ENCODE results near the gene SMC4.
A peak's percentile ranks its signal among the peaks of the same experiment; 100 is the strongest.

The SMC4 gene

DNA sequence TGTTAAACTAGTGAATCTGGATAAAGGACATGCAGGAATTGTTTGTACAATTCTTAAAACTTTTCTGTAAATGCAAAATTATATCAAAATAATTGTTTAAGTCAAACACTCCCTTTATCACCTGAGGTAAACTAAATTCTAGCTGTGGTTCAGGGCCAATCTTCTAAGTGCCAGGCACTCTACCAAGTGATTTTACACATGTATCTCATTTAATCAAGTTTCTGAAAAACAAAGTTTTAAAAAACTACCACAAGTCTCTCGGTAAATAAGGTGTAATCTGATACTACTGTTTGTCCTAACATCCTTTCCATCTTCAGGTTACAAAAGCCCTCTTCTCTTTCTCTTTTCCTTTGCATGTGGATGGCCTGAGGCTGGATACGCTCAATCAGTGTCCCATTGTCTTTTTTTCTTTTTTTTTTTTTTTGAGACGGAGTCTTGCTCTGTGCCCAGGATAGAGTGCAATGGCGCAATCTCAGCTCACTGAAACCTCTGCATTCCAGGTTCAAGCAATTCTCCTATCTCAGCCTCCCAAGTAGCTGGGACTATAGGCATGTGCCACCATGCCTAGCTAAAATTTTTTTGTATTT lies 19.7 kb upstream of the SMC4 start:
- Mint-ChIP-seq H3K9me3 (no peaks in the 10 kb centered on the region), H3K4me1 (ENCODE audit: low read depth) (no peaks in the 10 kb centered on the region), H3K36me3 (ENCODE audit: low read depth) (peaks cover 13% of the 10 kb centered on the region)

DNA sequence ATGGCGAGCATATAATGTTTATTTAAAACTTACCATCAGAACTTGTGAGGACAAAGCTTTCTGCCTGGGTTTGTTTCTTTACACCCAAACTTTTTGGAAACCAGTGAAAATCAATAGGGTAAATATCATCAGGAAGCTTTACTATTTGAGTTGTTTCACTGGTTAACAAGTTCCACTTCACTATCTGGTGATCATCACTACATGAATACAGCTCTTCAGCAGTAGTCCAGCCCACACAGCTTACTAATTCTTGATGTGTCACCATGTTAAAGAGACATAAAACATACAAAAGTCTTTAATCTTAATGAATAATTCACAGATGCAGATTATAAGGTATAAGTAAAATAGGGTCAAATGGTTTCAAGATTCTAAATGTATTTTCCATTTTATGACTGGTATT lies 18.0 kb upstream of the SMC4 start:
- Mint-ChIP-seq H3K4me1 (ENCODE audit: low read depth) (no peaks in the 10 kb centered on the region), H3K27me3 (ENCODE audit: low read depth) (no peaks in the 10 kb centered on the region), H3K4me3 (no peak overlapping the region), H3K36me3 (ENCODE audit: low read depth) (peaks cover 10% of the 10 kb centered on the region), H3K27ac (no peak overlapping the region), H3K9me3 (no peaks in the 10 kb centered on the region)

More for the DNA sequence above, 19.7 kb upstream of the SMC4 start:
- H3K4me3 Mint-ChIP-seq: no peak overlapping the region
- no peak overlapping the region for H3K27ac Mint-ChIP-seq
- no peaks in the 10 kb centered on the region for H3K27me3 Mint-ChIP-seq (ENCODE audit: low read depth)

DNA sequence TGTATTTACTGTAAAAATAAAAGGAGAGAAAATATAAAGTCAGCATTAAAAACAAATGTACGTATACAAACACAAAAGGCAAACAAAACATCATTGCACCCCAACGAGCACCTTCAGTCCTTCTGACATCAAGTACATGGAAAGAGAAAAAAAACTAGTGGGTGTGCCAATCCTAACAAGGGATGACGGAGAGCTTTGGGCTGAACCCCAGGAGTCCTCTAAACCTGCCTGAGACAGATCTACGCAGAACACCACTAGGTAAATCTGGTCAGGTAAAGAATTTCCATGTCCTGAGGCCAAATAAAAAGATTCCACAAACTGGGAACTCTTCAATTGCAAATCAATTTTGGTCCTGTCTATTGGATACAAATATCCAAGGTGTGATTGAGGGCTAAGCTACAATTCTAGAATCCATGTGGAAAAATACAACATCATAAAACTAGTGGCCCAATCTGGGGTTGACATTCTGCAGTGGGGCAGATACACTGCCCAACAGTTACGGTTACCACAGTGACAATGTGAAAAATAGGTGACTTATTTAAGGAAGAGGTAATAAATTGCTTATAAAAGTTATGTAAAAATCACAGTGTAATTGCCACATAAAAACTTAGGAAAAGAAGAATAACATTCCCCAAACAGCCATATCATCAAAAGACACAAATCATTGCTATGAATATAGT lies 14.7 kb upstream of the SMC4 start:
- Mint-ChIP-seq H3K4me3 (no peak overlapping the region), H3K9me3 (no peaks in the 10 kb centered on the region), H3K27me3 (ENCODE audit: low read depth) (no peaks in the 10 kb centered on the region), H3K36me3 (ENCODE audit: low read depth) (peaks cover 7% of the 10 kb centered on the region), H3K4me1 (ENCODE audit: low read depth) (no peaks in the 10 kb centered on the region), H3K27ac (no peak overlapping the region)

DNA sequence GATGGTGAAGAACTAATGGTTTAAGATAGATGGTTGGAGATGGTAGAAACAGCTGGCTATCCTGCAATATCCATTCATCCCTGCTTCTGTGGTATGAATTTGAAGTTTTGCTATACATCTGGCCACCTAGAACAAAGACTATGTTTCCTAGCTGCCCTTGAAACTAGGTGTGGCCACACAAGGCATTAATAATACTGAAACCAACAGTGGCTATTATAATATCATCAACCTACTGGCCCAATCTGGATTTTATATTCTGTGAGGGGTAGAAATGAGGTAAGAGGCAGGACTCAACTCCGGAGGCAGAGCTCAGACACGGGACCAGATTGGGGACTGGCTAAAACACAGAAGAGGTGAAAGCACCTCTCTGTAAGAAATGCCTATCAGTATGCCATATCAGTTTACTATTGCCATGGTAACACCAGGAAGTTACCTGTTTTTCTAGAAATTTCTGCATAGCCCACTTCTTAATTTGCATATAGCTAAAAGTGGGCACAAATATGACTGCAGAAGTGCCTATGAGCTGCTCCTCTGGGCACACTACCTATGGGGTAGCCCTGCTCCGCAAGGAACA lies 8.8 kb upstream of the SMC4 start:
- peaks cover 12% of the 10 kb centered on the region for H3K4me1 Mint-ChIP-seq (ENCODE audit: low read depth)
- H3K9me3 Mint-ChIP-seq: no peaks in the 10 kb centered on the region
- H3K27me3 Mint-ChIP-seq (ENCODE audit: low read depth): no peaks in the 10 kb centered on the region

DNA sequence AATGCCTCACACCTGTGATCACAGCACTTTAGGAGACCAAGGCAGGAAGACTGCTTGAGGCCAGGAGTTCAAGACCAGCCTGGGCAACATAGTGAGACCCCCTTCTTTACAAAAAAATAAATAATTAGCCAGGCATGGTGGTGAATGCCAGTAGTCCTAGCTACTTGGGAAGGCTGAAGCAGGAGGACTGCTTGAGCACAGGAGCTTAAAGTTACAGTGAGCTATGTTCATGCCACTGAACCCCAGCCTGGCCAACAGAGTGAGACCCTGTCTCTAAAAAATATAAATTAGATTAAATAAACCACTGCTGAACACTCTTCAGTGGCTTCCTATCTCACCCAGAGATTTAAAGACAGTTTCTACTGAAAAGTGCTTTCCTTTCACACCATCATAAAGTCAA lies 6.7 kb upstream of the SMC4 start:
- Mint-ChIP-seq H3K4me1 (ENCODE audit: low read depth) (peaks cover 17% of the 10 kb centered on the region), H3K27me3 (ENCODE audit: low read depth) (no peaks in the 10 kb centered on the region), H3K36me3 (ENCODE audit: low read depth) (peaks cover 8% of the 10 kb centered on the region), H3K4me3 (no peak overlapping the region), H3K27ac (no peak overlapping the region), H3K9me3 (no peaks in the 10 kb centered on the region)

More for the DNA sequence above, 8.8 kb upstream of the SMC4 start:
- H3K27ac Mint-ChIP-seq: no peak overlapping the region
- H3K36me3 Mint-ChIP-seq (ENCODE audit: low read depth): peaks cover 8% of the 10 kb centered on the region
- no peak overlapping the region for H3K4me3 Mint-ChIP-seq

DNA sequence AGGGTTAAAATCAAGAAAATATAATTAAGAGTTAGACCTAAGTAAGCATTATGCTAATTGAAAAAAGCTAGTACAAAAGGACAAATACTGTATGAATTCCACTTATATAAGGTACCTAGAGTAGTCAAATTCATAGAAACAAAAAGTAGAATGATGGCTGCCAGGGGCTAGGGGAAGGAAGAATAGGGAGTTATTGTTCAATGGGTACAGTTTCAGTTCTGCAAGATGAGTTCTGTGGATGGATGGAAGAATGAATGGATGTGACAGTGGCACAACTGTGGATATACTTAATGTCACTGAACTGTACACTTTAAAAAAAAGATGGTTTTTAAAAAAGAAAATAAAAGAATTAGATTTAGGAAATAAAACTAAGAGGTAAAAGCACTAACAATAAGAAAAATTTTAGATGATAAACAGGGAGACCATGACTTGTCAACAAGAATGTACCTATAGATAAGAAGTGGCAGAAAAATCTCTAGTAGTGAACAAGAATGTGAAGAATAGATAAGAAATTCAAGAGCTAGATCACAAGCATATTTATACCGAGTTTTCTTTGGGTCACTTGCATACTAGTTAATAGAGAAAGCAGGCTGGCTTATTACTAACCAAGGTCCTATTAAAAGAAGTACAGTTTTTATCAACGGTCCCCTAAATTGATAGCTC lies 6.0 kb upstream of the SMC4 start:
- no peak overlapping the region for H3K4me3 Mint-ChIP-seq
- peaks cover 22% of the 10 kb centered on the region for H3K4me1 Mint-ChIP-seq (ENCODE audit: low read depth)
- no peaks in the 10 kb centered on the region for H3K9me3 Mint-ChIP-seq
- no peak overlapping the region for H3K27ac Mint-ChIP-seq
- H3K27me3 Mint-ChIP-seq (ENCODE audit: low read depth): no peaks in the 10 kb centered on the region
- peaks cover 8% of the 10 kb centered on the region for H3K36me3 Mint-ChIP-seq (ENCODE audit: low read depth)

DNA sequence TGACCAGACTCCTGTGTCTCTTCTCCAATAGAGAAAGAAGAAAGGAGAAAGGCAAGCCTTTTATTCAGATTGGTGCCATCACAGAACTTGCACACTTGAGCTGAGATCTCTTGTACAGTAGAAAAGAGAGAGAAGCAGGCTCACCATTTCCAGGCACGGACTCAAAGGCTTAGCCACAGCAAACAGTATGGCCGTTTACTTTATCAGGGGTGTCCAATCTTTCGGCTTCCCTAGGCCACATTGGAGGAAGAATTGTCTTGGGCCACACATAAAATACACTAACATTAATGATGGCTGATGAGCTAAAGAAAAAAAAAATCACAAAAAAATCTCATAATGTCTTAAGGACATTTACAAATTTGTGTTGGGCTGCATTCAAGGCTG lies 5.4 kb upstream of the SMC4 start:
- Mint-ChIP-seq H3K27ac (no peak overlapping the region), H3K9me3 (no peaks in the 10 kb centered on the region), H3K4me3 (no peak overlapping the region), H3K4me1 (ENCODE audit: low read depth) (peaks cover 26% of the 10 kb centered on the region), H3K27me3 (ENCODE audit: low read depth) (no peaks in the 10 kb centered on the region), H3K36me3 (ENCODE audit: low read depth) (peaks cover 9% of the 10 kb centered on the region)

DNA sequence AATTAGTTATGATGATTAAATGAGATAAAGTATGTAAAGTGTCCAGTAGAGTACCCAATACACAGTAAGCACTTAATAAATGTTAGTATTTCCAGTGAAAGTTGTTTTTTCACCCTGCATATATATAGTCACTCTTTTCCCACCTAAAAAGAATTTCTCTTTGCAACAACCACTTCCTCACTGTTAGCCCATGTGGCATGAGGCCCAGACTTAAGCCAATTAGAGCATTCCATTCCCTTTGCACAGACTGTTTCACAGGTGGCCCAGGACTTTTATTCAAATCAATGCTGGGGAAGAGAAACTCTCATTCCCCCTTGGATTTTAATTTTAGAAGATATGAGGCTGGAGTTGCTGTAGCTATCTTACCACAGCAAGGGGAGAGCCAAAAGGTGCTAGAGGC lies 4.2 kb upstream of the SMC4 start:
- no peak overlapping the region for H3K4me3 Mint-ChIP-seq
- H3K27me3 Mint-ChIP-seq (ENCODE audit: low read depth): peaks cover 4% of the 10 kb centered on the region
- H3K9me3 Mint-ChIP-seq: no peaks in the 10 kb centered on the region
- H3K27ac Mint-ChIP-seq: no peak overlapping the region
- H3K4me1 Mint-ChIP-seq (ENCODE audit: low read depth): peaks cover 31% of the 10 kb centered on the region
- H3K36me3 Mint-ChIP-seq (ENCODE audit: low read depth): peaks cover 14% of the 10 kb centered on the region

DNA sequence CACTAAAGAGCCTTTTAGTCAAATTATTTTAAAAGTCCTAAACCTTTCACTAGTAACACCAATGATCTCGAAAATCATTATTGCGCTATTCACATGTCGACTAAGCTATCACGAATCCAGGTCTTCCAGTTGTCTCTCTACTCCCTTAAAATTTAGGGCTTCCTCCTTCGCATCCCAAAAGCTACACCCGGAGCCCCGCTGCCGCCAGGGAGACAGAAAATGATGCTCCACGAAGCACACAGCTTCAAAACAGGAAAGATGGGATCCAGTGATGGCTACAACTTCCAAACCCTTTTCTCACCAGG lies 678 bp upstream of the SMC4 start:
- Mint-ChIP-seq H3K36me3 (ENCODE audit: low read depth) (peaks cover 34% of the 10 kb centered on the region), H3K27me3 (ENCODE audit: low read depth) (peaks cover 4% of the 10 kb centered on the region), H3K4me1 (ENCODE audit: low read depth) (peaks cover 40% of the 10 kb centered on the region), H3K4me3 (peak overlapping the region; percentile 96), H3K9me3 (no peaks in the 10 kb centered on the region), H3K27ac (peak overlapping the region; percentile 100)

DNA sequence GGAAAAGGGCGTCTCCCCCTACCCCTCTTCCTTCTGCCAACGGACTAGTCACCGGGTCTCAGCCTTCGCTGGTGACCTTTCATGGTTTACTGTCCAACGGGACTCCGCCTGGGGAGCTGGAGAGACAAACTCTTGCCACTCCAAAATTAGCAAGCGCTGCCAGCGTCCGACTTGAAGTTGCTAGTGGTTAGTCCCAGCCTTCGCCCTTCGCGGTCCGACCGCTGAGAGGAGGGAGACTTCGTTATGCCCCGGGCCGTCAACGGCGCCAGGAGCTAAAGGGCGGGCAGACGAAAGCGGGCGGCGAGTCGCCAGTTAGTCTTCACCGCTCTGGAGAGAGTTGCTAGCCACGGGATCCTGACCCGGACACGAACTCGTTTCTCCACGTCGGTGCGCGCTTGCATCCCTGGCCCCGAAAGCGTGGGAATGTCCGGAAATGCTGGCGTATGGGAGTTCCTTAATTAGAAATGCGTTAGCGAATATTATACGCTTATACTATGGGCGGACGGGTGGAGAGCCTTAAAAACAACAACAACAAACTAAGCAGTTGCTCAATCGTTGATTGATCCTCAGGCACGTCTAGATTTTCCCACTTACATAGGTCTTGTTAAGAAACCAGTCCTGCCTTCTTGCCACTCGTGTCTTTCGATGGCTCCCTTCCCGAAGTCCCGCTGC lies 716 bp downstream of the SMC4 start:
- no peaks in the 10 kb centered on the region for H3K9me3 Mint-ChIP-seq
- H3K4me1 Mint-ChIP-seq (ENCODE audit: low read depth): peaks cover 48% of the 10 kb centered on the region

DNA sequence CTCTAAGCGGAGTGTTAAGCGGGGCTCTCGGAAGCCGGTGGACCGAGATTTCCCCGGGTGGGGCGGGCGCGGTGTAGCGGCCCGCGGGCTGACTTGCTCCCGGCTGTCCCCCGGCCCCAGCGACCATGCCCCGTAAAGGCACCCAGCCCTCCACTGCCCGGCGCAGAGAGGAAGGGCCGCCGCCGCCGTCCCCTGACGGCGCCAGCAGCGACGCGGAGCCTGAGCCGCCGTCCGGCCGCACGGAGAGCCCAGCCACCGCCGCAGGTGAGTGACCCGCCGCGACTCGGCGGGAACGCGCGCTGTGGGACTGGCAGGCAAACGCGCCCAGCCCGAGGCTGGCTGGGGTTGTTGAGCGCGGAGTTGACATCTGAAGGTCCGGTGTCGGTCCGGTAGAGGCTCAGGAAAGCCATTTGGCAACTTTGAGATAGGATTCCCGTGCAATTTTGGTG lies 1.3 kb downstream of the SMC4 start:
- peaks cover 4% of the 10 kb centered on the region for H3K27me3 Mint-ChIP-seq (ENCODE audit: low read depth)
- peaks cover 42% of the 10 kb centered on the region for H3K36me3 Mint-ChIP-seq (ENCODE audit: low read depth)
- H3K9me3 Mint-ChIP-seq: no peaks in the 10 kb centered on the region
- H3K27ac Mint-ChIP-seq: peak overlapping the region; percentile 100
- peaks cover 45% of the 10 kb centered on the region for H3K4me1 Mint-ChIP-seq (ENCODE audit: low read depth)
- peak overlapping the region; percentile 96 for H3K4me3 Mint-ChIP-seq

More for the DNA sequence above, 716 bp downstream of the SMC4 start:
- peak overlapping the region; percentile 100 for H3K27ac Mint-ChIP-seq
- H3K36me3 Mint-ChIP-seq (ENCODE audit: low read depth): peaks cover 41% of the 10 kb centered on the region
- H3K27me3 Mint-ChIP-seq (ENCODE audit: low read depth): peaks cover 4% of the 10 kb centered on the region
- H3K4me3 Mint-ChIP-seq: peak overlapping the region; percentile 96

DNA sequence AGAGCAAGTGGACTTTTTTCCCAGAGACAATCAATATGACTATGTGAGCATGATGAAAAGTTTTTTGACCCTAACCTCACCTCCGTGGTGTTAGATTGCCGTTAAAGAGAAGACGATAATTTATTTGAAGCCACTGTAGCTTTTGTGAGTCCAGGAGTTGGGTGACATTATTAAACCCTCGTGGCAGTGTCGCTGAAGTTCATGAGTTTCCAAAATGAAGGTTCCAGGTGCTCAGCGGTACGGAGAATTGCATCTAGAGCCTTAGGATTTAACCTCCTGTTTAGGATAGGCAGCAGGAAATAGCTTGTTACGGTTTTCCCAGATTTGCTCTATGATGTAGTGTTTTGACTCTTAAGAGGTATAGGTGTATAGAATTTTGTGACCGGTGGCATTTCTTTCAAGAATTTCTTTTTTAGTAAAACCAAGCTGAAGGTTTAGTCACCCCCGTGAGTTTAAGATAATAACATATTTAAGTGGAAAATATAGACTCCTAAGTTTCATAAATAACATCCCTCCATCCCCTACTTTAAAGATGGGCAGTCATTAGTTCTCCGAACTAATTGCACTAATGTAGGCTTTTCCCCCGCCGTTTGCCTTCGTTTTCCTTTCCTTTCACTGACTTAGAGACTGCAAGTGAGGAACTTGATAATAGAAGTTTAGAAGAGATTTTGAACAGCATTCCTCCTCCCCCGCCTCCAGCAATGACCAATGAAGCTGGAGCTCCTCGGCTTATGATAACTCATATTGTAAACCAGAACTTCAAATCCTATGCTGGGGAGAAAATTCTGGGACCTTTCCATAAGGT lies 2.0 kb downstream of the SMC4 start:
- Mint-ChIP-seq H3K4me1 (ENCODE audit: low read depth) (peaks cover 45% of the 10 kb centered on the region), H3K4me3 (peak overlapping the region; percentile 96), H3K27me3 (ENCODE audit: low read depth) (peaks cover 4% of the 10 kb centered on the region), H3K9me3 (no peaks in the 10 kb centered on the region), H3K36me3 (ENCODE audit: low read depth) (peaks cover 45% of the 10 kb centered on the region), H3K27ac (peak overlapping the region; percentile 91)

DNA sequence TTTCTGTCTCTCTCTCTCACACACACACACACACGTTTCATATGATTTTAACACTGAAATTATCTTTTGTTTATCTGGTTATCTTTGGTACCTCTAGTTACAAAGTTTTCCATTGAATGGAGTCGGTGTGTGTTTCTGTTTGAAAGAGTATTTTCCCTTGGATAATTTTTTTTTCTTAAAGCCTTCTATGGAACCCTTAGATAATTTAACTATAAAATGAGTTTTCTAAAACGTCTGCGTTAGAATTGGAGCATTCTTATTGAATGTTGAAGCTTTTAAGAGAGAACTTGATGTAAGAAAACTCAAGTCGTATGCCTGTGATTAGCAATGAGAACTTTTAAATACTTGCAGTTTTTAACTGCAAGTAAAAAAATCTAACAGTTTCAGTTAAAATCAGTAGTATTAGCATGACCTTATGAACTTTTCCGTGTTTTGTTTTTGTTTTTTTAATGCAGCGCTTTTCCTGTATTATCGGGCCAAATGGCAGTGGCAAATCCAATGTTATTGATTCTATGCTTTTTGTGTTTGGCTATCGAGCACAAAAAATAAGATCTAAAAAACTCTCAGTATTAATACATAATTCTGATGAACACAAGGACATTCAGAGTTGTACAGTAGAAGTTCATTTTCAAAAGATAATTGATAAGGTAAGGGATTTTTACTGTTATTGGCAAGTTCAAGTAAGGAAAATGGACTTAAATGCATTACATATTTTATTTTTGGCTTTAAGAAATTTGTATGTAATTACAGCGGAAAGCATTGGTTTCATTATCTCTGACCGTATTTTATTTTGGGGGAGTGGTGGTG lies 3.0 kb downstream of the SMC4 start:
- Mint-ChIP-seq H3K4me3 (peak overlapping the region; percentile 96), H3K27me3 (ENCODE audit: low read depth) (peaks cover 4% of the 10 kb centered on the region), H3K4me1 (ENCODE audit: low read depth) (peaks cover 42% of the 10 kb centered on the region), H3K9me3 (no peaks in the 10 kb centered on the region), H3K36me3 (ENCODE audit: low read depth) (peaks cover 48% of the 10 kb centered on the region), H3K27ac (peak overlapping the region; percentile 86)

Data from T-helper 1 cell treated with Interleukin-12 subunit alpha and Interleukin-12 subunit beta and Interleukin-4 antibody, amounts not matched to agents 30 μg/mL and 1 μg/mL, for 36 hours (primary cell).